Astrocyte of the spinal cord (primary cell): Measurements from ENCODE around the gene ZNF132.

Experiments
- DNase-seq: peaks from one replicate; pipeline ENCODE4 v3.0.0; 2011; ENCODE audit warnings: low read depth, low spot score
- H3K4me3 ChIP-seq: 2 replicates; pipeline ENCODE4 v1.5.1; 2011; ENCODE audit warnings: low read depth, mild to moderate bottlenecking, low read length, moderate library complexity
- in situ Hi-C: cut with HindIII; loops from 2 replicates; pipeline ENCODE4 v1.10.0; 2017; ENCODE audit warnings: low sequenced_read_pairs
- TF ChIP-seq, protein P1 (sequence below): IDR thresholded peaks from 2 replicates; pipeline ENCODE4 v1.5.1; 2012; ENCODE audit warnings: low read depth, mild to moderate bottlenecking, low read length, inconsistent platforms

The ZNF132 gene

DNA sequence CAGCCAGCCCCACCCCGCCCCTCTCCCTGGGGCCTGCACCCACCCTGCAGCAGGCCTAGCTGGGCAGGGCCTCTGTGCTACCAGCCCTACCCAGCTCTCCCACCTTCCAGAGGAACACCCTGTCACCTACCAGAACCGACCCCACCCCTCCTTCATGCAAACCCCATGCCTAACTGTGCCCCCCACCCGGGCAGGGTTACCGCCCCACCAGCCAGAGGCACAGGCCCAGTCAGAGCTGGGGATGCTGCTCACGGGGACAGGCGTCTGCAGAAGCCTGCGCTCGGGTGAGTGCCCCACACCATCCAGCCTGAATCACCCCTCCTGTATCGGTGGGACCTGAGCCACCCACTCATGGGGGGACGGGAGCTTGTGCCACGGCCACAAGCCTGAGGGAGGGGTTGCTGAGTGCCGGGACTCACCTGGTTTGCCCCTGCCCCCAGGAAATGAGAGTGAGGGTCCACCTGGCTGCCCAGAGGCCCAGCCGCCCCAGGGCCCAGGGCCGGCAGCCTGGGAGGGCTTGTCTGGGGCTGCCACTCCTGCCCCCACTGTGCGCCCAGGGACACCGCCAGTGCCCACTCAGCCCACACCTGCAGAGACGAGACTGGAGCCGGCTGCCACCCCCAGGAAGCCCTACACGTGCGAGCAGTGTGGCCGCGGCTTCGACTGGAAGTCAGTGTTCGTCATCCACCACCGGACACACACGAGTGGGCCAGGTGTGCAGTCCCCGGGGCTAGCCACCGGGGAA, 40.0 kb upstream of the ZNF132 start:
- in situ Hi-C loops: no loop called here
- no peak for DNase-seq
- TF ChIP-seq, protein P1, sequence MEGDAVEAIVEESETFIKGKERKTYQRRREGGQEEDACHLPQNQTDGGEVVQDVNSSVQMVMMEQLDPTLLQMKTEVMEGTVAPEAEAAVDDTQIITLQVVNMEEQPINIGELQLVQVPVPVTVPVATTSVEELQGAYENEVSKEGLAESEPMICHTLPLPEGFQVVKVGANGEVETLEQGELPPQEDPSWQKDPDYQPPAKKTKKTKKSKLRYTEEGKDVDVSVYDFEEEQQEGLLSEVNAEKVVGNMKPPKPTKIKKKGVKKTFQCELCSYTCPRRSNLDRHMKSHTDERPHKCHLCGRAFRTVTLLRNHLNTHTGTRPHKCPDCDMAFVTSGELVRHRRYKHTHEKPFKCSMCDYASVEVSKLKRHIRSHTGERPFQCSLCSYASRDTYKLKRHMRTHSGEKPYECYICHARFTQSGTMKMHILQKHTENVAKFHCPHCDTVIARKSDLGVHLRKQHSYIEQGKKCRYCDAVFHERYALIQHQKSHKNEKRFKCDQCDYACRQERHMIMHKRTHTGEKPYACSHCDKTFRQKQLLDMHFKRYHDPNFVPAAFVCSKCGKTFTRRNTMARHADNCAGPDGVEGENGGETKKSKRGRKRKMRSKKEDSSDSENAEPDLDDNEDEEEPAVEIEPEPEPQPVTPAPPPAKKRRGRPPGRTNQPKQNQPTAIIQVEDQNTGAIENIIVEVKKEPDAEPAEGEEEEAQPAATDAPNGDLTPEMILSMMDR: no peak
- no peak overlapping the region for H3K4me3 ChIP-seq

DNA sequence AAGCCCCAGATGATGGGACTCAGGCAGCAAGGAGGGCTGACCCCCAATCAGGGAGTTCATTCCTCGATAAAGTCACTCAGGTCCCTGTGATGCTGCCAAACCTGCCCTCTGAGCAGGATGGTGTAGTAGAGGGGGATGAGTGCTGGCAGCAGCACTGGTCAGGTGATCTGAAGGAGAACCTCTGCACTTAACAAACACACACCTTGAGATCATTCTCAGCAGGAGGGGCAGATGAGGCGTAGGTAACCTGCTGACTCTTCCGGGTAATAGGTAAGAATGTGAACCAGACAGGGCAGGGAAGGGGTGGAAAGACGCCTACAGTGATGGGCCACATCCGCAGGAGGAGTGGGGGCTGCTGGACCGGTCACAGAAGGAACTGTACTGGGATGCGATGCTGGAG, 39.4 kb upstream of the ZNF132 start:
- H3K4me3 ChIP-seq: no peak overlapping the region
- TF ChIP-seq, protein P1: no peak
- in situ Hi-C loops: no loop called here
- no peak for DNase-seq

- in situ Hi-C loops: no loop called here
- H3K4me3 ChIP-seq: no peak overlapping the region
- TF ChIP-seq, protein P1: no peak
- no peak for DNase-seq
These were observed 37.9 kb upstream of the ZNF132 start for GRCh38 chr19:58477871-58478270.

GRCh38 chr19:58477130-58477529, 37.2 kb upstream of the ZNF132 start:
- no peak overlapping the region for H3K4me3 ChIP-seq
- in situ Hi-C loops: no loop called here
- TF ChIP-seq, protein P1: no peak
- DNase-seq: no peak

- DNase-seq: peak; percentile 13
- in situ Hi-C loops: no loop called here
- H3K4me3 ChIP-seq: peak overlapping the region; percentile 61
- TF ChIP-seq, protein P1: no peak
These were observed 36.6 kb upstream of the ZNF132 start for GRCh38 chr19:58476498-58477015.

- DNase-seq: peak; percentile 98
- TF ChIP-seq, protein P1: no peak
- H3K4me3 ChIP-seq: peak within 1 kb of the TSS; percentile 61
- in situ Hi-C loops: no loop called here
These were observed 36.0 kb upstream of the ZNF132 start, which contains the start of gene ZNF446 for GRCh38 chr19:58475714-58476497. Gene ZNF446, plus strand, starts transcription at chr19:58476352. Its CDS starts 867 bp downstream, at chr19:58477219.
